Stimulated activated CD4-positive, alpha-beta T cell treated with anti-CD3 and anti-CD28 coated beads, TNF-alpha, amount 100 ng/mL, for 1 hour (primary cell): ENCODE measurements around the gene LIPA.
"Not testable (repeated sequence)": the region's sequence is repeated elsewhere in the genome, so short reads cannot be mapped to it uniquely, and the experiment has no call there.

Source experiments
- DNase-seq, 3 donors: peaks; one replicate each; pipeline ENCODE4 v3.0.0-alpha.2; 2020; ENCODE audit warnings: low read depth in 3 of 3, low spot score in 1 of 3

Gene LIPA

DNA sequence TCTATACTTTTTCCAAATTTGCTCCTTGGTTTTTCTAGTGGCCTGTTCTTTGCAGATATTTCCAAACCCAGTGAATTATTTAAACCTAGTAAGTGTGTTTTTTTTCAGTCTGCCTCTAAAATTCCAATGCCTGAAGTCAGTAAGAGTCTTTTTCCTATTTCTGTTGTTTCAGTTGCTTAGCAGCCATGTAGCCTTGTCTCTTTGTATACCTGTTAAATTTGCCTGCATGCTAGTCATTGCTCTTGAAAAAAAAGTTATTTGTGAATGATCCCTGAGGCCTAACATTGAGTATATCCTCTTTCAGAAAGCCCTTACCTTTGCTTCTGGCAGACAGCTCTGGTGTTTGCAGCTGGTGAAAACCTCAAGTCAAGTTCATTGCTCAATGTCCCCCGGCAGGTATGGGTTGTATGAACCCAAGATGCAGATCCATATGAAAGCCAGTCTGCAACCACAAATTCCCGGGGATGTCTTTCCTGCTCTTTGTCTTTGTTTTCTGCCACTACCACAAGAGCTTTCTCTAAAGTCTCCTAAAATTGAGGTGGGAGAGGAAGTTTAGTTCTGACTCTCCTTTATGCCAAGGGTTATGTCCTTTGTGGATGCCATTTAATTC, 80.2 kb downstream of the LIPA start:
- DNase-seq: no peak

- DNase-seq: not testable (repeated sequence)
Measured at GRCh38 chr10:89168354-89168900, 83.1 kb downstream of the LIPA start.

- DNase-seq: no peak
Measured at GRCh38 chr10:89167915-89168314, 83.7 kb downstream of the LIPA start.

GRCh38 chr10:89165923-89166322, 85.7 kb downstream of the LIPA start:
- no peak for DNase-seq

DNA sequence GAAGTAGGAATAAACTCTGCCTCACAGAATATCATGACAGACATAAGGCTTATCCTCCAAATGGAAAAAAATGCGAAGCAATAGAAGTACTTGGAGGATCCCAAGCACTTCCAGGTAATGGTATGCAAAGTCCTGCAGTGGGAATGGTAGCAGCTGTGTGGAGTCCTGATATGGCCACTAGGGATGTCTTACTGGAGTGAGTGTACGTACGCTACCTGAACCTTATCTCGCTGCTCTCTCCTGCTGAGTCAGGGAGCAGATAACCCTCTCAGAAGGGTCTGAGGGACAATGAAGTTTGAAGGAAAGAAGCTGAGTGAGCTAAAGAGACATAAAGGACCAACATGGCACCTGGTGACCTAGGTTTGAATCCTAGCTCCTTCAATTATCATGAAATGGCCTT, 86.7 kb downstream of the LIPA start:
- no peak for DNase-seq

DNA sequence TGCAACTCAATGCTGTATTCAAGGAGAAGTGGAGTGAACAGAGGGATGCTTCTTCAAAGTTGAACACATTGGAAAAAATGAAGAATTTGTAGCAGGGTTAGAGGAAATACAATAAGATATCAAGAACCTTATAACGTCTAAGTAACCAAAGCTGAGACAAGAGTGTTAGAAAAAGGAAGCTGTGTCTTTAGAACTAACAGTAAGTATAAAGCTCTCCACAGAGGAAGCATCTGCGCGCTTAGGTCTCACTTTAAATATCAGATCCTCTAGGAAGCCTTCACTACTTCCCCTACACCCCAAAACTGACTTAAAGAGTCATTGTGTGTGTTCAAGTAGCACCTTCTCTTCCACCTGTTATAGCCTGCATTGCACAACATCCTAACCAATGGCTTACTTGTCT, 87.5 kb downstream of the LIPA start:
- DNase-seq: no peak
